Stimulated activated CD4-positive, alpha-beta T cell treated with anti-CD3 and anti-CD28 coated beads, TNF-alpha, amount 100 ng/mL, for 4 hours (primary cell): ENCODE data around the gene OLFML1.

Experiments
- DNase-seq, 3 experiments: peaks; one replicate each; pipeline ENCODE4 v3.0.0-alpha.2; 2020; ENCODE audit warnings: low read depth in 3 of 3

Gene OLFML1

DNA sequence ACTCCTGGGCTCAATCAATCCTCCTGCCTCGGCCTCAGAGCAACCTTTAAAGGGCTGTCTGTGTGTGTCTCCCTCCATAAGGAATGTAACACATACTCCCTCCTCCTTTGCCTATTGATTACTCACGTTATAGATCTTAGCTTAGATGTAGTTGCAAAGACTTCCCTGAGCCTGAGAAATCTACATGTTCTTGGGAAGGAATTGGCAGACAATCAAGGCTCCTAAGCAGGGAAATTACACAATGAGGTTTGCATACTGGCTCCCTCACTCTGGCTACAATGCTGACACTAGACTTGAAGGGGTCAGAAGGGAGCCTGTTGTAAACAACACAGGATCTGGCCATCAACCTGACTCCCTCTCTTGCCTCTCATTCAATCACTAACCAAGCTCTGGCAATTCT lies 5.2 kb upstream of the OLFML1 start:
- DNase-seq, result no peak

DNA sequence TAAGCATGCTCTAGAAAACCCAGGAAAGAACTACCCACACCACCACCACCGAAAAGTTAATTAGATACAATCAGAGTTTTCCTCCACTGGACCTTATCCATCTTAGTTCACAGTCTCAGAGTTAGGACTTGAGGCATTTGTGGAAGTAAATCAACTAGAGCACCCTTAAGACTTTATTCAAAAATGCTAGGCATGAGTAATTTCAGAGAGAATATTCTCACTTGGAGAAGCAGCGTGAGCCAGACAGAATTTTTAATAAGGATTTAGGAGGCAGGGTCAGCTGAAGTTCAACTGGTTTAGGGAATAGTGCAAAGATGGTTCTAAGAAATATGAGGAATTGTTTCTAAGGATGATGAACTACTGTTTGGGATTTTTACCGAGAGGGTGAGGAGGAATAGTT lies 1.2 kb upstream of the OLFML1 start:
- no peak for DNase-seq

DNA sequence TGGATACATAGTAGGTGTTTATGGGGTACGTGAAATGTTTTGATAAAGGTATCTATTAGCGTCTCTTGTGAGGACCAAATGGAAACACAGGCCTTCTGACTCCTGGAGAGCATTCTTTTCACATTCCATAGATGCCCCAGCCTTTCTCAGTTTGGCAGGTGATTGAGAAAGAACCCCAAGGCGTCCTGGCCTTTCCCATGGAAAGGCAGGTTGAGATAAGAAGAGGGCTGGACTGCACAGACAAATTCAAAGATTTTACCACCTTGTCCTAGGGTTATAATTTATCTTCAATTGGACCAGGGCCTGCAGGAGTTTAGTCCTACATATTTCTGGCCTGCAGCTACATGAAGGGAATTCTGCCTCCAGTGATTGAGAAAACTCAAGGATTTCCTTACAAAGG lies 661 bp upstream of the OLFML1 start:
- DNase-seq, result no peak

DNA sequence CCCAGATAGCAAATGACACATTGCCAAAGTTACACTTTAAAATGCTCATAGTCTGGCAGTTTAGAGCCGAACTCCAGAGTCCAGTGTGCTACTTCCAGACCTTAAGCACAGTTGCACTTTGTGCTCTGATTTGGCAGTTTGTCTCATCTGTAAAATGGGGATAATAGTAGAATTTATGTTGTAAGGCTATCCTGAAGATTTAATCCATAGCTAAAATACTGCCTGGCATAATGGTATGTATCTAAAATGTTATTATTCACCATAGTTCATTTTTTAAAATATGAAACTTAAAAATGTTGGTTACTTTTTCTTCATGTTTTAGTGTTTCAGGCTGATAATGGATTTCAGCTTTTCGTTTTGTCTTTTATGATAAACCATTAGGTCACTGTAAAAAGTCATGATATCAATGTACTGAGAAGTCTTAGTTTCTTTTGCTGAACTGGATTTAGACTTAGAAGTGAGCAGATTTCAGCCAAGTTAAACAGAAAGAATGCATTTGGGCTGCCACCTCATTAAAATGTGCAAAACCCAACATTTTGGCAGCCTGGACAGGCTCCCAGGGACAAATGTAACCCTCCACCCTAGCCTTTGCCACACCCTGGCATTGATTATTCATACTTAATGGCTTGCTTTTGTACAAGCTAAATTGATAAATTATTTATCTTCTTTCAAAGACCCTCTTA lies 933 bp downstream of the OLFML1 start:
- no peak for DNase-seq

DNA sequence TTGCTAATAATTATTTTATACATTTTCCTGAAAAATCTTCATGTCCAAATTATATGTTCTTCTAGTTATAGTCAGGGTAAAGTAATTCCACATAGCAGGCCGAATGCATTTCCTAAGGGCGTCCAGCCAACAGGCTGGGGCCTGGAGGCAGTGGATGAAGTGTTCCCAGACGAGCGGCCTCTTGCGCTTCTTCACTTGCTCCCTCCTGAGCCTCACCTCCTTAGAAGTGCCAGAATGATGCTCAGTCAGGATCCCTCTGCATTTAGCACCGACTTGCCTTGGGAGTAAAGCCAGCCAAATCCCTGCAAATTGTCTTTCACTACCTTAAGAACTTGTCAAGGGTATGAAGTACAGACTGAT lies 1.5 kb downstream of the OLFML1 start:
- DNase-seq, result no peak

DNA sequence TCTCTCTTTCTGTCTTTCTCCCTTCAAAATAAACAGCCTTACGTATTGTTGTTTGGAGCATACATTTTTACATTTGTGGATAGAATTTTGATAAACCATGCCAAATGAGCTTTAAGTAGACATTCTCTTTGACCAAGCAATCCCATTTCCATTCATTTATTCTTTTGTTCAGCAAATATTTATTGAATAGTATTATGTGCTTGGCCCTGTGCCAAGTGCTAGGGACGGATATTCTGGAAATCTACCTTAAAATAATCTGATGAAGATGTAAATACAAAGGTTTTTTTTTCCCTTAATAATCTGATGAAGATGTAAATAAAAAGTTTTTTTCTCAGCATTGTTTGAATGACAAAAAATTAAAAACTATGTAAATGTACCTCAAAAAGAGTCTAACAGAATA lies 2.1 kb downstream of the OLFML1 start:
- no peak for DNase-seq

DNA sequence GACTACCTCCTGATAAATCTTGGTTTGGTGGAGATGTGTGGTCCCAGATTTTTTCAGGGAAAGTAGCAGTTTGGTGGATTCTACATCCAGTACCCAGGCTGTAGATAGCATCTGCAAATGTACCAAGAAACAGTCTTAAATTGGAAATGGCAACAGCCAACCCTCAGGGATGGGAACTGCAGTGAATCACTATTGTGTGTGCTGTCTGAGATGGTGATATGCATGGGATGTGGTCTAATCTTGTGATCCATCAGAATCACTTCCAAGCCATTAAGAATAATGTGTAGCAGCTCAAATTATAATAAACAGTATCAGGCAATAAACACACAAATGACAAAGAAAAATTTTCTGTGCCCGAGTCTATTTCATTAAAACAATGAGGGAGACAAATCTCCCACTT lies 3.4 kb downstream of the OLFML1 start:
- DNase-seq, result no peak

DNA sequence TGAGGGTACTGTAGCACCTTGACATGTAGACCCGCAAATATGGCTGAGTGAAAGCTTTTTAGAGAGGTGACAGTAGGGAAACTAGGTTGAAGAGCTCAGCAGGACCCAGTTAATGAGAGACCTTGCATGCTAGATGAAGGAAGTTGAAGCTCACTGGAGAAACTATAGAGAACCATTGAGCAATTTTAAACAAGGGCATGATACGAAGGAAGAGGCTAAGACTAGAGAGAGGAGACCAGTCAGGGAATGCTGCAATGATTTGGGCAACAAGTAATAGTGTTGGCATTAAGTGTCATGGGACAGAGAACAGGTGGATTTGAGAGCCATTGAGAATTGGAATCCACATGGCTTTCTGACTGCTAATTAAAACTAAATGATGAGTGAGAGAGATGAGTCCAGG lies 4.1 kb downstream of the OLFML1 start:
- no peak for DNase-seq

DNA sequence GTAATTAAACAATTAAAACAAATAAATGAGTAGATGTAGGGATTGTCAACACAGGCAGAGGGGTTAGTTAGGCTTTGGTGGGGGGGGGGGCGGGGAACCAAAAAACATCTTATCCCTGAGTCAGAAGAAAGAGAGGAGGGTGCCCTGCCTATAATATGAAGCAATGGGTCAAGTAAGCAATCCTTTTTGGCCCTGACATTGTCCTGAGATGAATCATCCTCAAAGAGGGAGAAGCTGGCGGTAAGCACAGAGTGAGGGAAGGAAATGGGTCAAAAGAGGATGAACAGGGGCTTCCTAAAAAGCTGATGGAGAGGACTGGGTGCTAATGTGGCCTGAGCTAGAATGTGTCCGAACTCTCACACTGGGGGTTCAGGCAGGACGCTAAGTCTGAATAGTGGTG lies 4.7 kb downstream of the OLFML1 start:
- no peak for DNase-seq

DNA sequence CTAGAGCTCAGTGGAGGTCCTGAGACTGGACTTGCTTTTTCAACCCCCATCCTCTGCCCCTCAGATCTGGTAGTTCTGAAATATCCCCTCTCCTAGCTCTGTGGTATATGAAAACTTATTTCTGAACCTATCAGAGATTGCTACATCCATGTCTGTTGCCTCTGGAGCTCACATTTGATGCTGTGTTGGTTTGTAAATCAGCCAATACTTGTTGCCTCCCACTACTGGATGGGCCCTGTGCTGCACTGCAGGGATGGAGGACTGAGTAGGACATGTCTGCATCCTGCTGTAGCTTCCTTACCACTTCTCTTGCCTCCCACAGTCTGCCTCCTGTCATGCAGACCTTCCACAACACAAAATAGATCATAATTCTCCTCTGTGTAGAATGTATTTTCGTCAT lies 5.2 kb downstream of the OLFML1 start:
- DNase-seq, result no peak

DNA sequence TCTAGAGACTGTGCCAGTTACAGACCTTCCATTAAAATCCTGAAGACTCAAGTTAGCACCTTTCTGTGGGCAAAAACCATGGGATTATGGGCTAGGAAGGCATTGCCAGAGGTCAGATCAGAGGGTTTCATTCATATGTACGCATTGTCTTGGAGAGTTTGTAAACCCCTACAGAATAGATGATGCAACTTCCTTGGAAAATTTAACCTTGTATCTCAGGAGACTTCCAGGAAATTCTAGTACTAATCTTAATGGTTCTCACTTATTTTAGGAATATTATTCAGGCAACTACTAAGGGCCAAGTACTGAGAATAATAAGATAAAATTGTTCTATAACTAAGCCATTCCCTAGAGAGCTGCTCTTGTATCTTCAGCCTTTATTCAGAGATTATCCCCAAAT lies 6.9 kb downstream of the OLFML1 start:
- DNase-seq, result no peak

DNA sequence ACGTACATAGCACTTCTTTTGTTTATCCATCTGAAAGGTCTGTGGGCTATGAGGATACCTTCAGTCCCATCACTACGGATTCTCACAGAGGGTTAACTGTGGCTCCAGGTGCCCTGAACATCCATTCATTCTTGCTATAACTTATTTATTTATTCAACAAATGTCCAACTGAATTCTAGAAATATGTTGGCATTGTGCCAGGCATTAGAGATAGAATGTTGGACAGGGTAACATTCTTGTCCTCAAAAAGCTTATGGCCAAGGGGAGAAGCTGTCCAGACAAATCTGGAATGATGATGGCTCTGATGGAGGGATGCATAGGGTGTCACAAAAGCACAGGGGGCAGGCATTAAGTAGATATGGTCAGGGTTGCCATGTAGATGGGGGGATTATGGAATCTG lies 8.4 kb downstream of the OLFML1 start:
- no peak for DNase-seq

DNA sequence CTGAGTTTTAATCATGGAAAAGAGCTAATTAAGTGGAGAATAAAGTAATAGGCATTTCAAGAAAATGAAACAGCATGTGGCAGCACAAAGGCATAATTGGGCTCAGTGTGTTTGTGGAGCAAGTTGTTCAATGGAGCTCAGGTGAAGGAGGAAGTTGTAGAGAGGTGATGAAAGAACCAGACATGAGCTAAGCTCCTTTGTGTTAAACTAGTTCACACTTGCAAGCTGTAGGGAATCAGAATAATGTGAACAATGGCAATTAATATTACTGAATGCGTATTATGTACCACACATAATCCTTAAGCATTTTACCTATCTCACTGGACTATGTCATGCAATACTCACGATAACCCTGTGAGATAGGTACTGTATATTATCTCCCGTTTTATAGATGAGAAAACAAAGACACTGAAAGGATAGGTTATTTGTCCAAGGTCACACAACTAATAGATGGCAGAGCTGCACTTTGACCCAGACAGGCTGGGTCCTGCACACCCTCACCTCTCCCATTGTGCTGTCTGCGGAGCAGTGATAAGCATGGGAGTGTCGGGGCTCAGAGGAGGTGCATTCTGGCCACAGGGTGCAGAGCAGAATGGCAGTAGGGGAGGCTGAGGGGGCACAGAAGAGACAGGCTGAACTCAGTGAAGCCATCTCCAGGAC lies 8.9 kb downstream of the OLFML1 start:
- DNase-seq, result no peak

DNA sequence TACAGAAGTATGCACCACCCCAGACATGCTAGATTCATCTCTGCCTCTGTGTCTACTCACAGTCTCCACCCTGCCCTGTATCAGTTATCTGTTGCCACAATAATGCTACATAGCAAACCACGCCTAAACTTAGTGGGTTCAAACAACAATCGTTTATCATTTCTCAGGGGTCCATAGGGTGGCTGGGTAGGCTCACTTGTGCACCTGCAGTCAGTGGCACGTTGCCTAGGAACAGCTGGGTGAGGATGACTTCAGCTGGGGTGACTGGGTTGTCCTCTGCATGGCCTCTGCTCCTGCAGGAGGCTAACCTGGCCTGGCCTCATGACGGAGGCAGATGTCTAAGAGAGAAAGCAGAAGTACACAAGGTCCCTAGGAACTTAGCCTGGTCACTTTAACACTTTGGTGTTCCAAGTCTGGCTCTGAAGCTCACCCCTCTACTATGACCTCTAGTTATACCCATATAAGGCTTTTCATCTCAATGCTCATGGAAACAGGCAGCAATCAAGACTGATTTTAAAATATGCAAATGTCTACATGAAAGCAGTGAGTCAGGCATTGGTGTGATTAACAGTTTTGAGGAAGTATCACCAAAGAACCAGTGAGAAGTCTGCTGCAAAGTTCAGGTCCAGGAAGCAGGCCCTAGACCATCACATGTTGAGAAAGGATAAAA lies 10.7 kb downstream of the OLFML1 start:
- DNase-seq, result no peak

DNA sequence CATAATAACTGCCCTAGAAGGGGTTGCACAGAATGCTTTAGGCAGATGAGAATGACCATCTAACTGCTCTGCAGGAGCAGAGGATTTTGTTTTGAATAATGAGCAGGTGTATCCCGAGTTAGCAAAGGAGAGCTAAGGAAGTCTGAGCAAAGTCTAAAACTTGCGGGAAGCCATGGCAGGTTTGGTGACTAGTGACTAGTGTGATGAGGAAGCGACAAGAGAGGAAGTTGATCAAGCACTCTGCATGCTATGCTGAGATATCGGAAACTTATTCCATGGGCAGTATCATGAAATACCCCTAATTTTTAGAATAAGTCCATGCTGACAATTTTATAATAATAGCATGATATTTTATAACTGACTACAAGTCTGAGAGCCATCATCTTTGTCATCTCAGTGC lies 12.9 kb downstream of the OLFML1 start:
- no peak for DNase-seq

DNA sequence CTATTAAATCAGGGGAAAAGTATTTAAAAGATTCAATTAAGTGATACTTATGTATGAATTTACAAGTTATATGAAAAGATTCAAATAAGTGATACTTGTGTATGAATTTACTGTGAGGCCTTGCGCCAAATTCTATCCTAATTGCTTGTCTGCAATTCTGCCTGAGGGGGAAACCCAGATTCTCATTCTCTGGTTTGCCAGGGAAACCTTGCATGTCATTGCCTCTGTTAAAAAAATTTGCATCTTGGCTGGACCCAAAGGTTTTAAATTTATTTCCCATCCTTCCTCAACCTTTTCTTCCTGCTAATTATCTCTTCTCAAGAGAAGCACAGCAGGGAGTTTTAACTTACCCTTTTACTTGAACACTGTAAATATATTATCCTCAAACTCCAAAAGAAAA lies 13.8 kb downstream of the OLFML1 start:
- DNase-seq, result no peak

DNA sequence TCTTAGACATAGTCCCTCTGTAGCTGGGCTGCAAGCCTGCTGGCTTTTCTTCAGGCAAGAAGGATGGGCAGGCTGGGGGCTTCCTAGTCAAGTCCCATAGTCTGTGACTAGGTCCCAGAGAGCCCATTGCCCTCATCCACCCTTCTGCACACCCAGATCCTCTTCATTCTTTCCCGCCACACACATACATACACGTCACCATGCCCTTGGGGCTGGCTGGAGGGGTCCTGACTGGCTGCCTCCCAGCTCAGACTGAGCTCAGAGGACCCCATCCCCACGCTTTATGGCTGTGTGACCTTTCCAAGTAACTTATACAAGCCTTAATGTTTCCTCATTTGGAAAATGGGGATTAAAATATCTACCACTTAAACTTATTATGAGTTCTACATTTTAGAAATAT lies 14.9 kb downstream of the OLFML1 start:
- no peak for DNase-seq

DNA sequence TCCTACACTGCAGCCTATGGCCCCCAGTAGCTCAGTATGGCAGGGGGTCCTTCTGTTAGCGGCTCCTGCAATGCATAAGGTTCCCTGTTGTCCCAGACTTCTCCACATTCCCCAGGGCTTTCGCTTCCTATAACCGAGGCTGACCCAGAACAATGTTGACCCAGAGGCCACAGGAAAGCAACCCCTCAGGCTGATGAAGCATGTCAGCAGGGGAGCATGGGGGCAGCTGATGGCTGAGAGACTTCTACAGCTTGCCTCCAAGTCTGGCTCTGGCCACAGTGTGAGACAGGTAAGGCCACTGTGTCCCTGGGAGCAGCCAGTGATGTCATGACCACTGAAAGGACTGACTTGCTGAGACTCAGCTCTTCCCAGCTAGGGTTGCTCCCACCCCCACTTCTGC lies 15.9 kb downstream of the OLFML1 start:
- DNase-seq, result no peak

DNA sequence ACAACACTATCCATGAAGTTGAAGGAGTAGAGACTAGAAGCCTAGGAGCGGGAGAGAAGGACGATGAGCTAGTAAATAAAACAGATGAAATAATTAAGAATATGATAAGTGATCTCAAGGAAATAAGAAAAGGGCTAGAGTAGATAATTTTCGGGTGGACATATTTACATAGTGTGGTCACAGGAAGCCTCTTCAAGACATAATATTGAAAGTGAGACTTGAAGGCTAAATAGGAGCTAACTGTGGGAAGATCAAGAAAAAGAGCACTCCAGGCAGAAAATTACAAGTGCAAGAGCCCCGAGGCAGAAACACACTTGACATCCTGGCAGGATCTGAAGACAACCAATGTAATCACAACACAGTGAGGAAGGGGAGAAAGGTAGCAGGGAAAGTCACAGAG lies 16.6 kb downstream of the OLFML1 start:
- no peak for DNase-seq

DNA sequence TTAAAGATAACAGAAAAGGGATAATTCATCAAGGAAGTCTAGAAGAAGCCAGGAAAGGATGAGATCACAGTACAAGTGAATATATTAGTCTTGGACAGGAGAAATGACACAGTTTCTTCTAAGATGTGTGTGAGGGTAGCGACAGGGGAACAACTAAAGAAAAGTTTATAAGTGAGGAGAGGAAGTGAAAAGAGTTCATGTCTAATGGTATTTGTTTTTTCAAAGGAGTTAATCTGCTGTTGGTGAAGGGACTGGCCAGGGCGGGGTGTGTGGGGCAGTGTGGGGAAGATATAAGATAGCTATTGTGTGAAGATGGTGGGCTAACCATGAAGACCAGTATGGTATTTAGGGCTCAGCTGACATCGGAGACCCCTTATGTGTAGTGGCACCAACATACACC lies 20.9 kb downstream of the OLFML1 start:
- no peak for DNase-seq

DNA sequence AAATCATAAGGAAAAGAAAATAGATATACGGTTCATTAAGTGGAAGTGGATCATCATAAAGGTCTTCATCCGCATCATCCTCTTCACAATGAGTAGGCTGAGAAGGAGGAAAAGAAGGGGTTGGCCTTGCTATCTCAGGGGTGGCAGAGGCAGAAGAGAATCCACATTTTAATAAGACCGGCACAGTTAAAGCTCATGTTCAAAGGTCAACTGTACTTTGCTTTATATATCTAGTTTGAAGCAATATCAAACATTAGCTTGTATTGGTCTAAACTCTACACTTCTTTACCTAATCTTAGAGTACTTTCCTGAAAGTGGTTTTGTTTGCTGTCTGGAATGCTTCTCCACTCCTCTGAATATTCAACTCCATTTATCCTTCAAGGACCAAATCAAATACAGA lies 22.8 kb downstream of the OLFML1 start:
- no peak for DNase-seq

DNA sequence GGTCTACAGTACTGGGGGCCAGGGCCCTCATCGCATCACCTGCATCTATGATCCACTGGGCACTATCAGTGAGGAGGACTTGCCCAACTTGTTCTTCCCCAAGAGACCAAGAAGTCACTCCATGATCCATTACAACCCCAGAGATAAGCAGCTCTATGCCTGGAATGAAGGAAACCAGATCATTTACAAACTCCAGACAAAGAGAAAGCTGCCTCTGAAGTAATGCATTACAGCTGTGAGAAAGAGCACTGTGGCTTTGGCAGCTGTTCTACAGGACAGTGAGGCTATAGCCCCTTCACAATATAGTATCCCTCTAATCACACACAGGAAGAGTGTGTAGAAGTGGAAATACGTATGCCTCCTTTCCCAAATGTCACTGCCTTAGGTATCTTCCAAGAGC lies 24.7 kb downstream of the OLFML1 start:
- DNase-seq, result no peak

DNA sequence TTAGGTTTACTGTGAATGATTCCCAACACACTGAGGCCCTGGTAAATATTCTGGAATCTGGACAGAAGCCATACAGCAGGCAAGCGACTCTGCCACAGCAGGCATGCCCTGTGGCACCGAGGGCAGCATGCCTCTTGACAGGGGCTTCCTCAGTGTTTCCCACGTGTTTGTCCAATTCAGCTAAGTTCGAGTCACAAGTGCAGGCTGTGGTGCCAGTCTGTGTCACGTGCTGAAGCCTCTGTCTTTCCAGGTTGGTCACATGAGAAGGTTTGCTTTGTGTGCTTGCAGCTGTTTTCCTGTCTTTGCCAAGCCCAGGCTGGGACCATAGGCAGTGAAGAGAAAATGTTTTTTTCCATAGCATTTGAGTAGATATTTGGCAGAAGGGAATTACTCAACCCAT lies 26.1 kb downstream of the OLFML1 start:
- DNase-seq, result no peak
